ENCODE data around the gene BACE1.

DNA sequence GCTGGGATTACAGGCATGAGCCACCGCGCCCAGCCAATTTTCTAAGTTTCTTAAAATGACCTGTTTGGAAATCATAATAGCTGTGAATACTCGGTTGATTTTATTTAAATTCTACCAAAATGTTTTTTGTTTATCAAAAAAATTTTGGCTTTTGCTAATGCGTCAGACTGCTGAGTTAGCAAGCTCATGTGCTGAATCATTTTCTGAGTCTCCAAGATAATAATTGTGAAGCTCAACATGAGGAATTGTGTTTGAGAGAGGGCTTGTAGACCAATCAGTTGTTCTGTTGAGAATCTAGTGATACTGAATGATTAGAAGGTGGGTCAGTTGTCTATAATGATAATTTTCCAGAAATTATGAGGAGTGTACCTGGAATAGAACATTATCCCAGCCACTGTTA is 67.7 kb downstream of the BACE1 start:
- TF ChIP-seq, protein P1, sequence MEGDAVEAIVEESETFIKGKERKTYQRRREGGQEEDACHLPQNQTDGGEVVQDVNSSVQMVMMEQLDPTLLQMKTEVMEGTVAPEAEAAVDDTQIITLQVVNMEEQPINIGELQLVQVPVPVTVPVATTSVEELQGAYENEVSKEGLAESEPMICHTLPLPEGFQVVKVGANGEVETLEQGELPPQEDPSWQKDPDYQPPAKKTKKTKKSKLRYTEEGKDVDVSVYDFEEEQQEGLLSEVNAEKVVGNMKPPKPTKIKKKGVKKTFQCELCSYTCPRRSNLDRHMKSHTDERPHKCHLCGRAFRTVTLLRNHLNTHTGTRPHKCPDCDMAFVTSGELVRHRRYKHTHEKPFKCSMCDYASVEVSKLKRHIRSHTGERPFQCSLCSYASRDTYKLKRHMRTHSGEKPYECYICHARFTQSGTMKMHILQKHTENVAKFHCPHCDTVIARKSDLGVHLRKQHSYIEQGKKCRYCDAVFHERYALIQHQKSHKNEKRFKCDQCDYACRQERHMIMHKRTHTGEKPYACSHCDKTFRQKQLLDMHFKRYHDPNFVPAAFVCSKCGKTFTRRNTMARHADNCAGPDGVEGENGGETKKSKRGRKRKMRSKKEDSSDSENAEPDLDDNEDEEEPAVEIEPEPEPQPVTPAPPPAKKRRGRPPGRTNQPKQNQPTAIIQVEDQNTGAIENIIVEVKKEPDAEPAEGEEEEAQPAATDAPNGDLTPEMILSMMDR (optimal IDR thresholded peaks at IDR 0.05 in 1 of 3, IDR thresholded peaks at IDR 0.05 in 1 of 3, conservative IDR thresholded peaks at IDR 0.05 in 1 of 3; ENCODE audit: extremely low read depth in 1 of 3, insufficient read depth in 2 of 3, low read length in 3 of 3), result no peak
- no peak for TF ChIP-seq EZH2 (IDR thresholded peaks at IDR 0.05; ENCODE audit: low read length)
